WTC11 (cell line): ENCODE data around the gene EYS.

Experiments used
- CREM ChIP-seq: sonication (generic); formaldehyde crosslinking; IDR thresholded peaks from 2 replicates; pipeline ENCODE4 v1.8.1; 2022; ENCODE audit warnings: mild to moderate bottlenecking, missing genetic modification reagents, moderate library complexity
- E2F4 ChIP-seq: sonication (generic); formaldehyde crosslinking; IDR thresholded peaks from 2 replicates; pipeline ENCODE4 v1.8.1; 2022; ENCODE audit warnings: low read depth, mild to moderate bottlenecking, moderate library complexity, missing genetic modification reagents, borderline replicate concordance
- GABPB1 ChIP-seq: sonication (generic); formaldehyde crosslinking; IDR thresholded peaks from 2 replicates; pipeline ENCODE4 v1.8.1; 2023; ENCODE audit warnings: mild to moderate bottlenecking, missing genetic modification reagents
- HMGA2 ChIP-seq: fragments of 250-450 bp; sonication (Bioruptor Pico); IDR thresholded peaks from 2 replicates; pipeline ENCODE4 v1.4.0; 2021; ENCODE audit warnings: mild to moderate bottlenecking, moderate library complexity
- NFE2L1 ChIP-seq: sonication (generic); formaldehyde crosslinking; IDR thresholded peaks from 2 replicates; pipeline ENCODE4 v1.8.1; 2023; ENCODE audit warnings: missing genetic modification reagents
- NFYB ChIP-seq: sonication (generic); formaldehyde crosslinking; conservative IDR thresholded peaks from 2 replicates; pipeline ENCODE4 v1.8.0; 2022; ENCODE audit warnings: low read depth, missing genetic modification reagents
- ZNF121 ChIP-seq: sonication (generic); formaldehyde crosslinking; IDR thresholded peaks from 2 replicates; pipeline ENCODE4 v1.8.0; 2023; ENCODE audit warnings: missing genetic modification reagents
- TF ChIP-seq, protein P1 (sequence below): fragments of 200-600 bp; IDR thresholded peaks from 2 replicates; pipeline ENCODE4 v1.8.0; 2022; ENCODE audit warnings: antibody characterized with exemption
- TF ChIP-seq, protein P2 (sequence below): sonication (generic); formaldehyde crosslinking; IDR thresholded peaks from 2 replicates; pipeline ENCODE4 v1.8.1; 2022; ENCODE audit warnings: mild to moderate bottlenecking, missing genetic modification reagents, moderate library complexity, borderline replicate concordance

DNA sequence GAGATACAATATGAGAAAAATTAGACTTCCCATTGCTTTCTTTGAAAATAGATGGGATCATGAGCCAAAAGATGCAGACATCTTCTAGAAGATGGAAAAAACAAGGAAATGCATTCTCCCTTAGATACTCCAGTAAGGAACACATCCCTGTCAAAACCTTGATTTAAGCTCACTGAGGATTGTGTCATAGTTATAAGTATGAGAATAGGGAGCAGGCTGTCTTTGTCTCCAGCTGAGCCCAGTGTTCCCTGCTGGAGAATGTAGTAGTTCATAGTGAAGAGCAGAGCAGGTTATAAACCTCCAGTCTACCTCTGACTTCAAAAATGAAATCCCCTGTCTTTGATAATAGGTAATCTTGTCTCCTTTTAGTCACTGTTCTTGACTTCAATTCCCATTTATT, 1481.5 kb downstream of the EYS start:
- no peak for TF ChIP-seq ZNF121 (CRISPR knock-in tag)
- TF ChIP-seq, protein P1, sequence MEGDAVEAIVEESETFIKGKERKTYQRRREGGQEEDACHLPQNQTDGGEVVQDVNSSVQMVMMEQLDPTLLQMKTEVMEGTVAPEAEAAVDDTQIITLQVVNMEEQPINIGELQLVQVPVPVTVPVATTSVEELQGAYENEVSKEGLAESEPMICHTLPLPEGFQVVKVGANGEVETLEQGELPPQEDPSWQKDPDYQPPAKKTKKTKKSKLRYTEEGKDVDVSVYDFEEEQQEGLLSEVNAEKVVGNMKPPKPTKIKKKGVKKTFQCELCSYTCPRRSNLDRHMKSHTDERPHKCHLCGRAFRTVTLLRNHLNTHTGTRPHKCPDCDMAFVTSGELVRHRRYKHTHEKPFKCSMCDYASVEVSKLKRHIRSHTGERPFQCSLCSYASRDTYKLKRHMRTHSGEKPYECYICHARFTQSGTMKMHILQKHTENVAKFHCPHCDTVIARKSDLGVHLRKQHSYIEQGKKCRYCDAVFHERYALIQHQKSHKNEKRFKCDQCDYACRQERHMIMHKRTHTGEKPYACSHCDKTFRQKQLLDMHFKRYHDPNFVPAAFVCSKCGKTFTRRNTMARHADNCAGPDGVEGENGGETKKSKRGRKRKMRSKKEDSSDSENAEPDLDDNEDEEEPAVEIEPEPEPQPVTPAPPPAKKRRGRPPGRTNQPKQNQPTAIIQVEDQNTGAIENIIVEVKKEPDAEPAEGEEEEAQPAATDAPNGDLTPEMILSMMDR: no peak
- TF ChIP-seq GABPB1 (CRISPR knock-in tag): no peak
- TF ChIP-seq NFYB: no peak
- TF ChIP-seq, protein P2, sequence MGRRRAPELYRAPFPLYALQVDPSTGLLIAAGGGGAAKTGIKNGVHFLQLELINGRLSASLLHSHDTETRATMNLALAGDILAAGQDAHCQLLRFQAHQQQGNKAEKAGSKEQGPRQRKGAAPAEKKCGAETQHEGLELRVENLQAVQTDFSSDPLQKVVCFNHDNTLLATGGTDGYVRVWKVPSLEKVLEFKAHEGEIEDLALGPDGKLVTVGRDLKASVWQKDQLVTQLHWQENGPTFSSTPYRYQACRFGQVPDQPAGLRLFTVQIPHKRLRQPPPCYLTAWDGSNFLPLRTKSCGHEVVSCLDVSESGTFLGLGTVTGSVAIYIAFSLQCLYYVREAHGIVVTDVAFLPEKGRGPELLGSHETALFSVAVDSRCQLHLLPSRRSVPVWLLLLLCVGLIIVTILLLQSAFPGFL: no peak
- no peak for TF ChIP-seq CREM (CRISPR knock-in tag)
- TF ChIP-seq NFE2L1 (CRISPR knock-in tag): no peak
- TF ChIP-seq HMGA2 (CRISPR knock-in tag): no peak
- TF ChIP-seq E2F4: no peak
